ENCODE data around the gene ZBTB17.

Gene ZBTB17

GRCh38 chr1:15989776-15990175, 13.9 kb upstream of the ZBTB17 start:
- no peak overlapping the region for H2AFZ ChIP-seq (ENCODE audit: low read depth, low read length)
- no peaks in the 10 kb centered on the region for H3K79me2 ChIP-seq (ENCODE audit: low read length)
- no peak overlapping the region for H3K27ac ChIP-seq (ENCODE audit: low read length)
- no peaks in the 10 kb centered on the region for H3K4me1 ChIP-seq (ENCODE audit: low read length)
- no peaks in the 10 kb centered on the region for H3K9me3 ChIP-seq (ENCODE audit: insufficient read depth, low read length)
- no peaks in the 10 kb centered on the region for H4K20me1 ChIP-seq (ENCODE audit: insufficient read depth, low read length)
- TF ChIP-seq EZH2phosphoT487 (IDR thresholded peaks at IDR 0.05; ENCODE audit: low read depth) (no peak), CTCF (IDR thresholded peaks at IDR 0.05; ENCODE audit: low read depth, low read length) (no peak)
- H3K4me2 ChIP-seq (ENCODE audit: low read length) = no peak overlapping the region
- no peaks in the 10 kb centered on the region for H3K27me3 ChIP-seq (ENCODE audit: low read depth, low read length)
- H3K9ac ChIP-seq (ENCODE audit: low read length) = no peak overlapping the region
- no peak overlapping the region for H3K4me3 ChIP-seq (ENCODE audit: low read length)
- H3K36me3 ChIP-seq (replicated peaks; ENCODE audit: low read depth, low read length) = no peaks in the 10 kb centered on the region

GRCh38 chr1:15988856-15989736, 13.2 kb upstream of the ZBTB17 start:
- no peak overlapping the region for H2AFZ ChIP-seq (ENCODE audit: low read depth, low read length)
- no peaks in the 10 kb centered on the region for H4K20me1 ChIP-seq (ENCODE audit: insufficient read depth, low read length)
- H3K4me1 ChIP-seq (ENCODE audit: low read length) = no peaks in the 10 kb centered on the region
- H3K4me3 ChIP-seq (ENCODE audit: low read length) = no peak overlapping the region
- H3K9ac ChIP-seq (ENCODE audit: low read length) = no peak overlapping the region
- H3K27ac ChIP-seq (ENCODE audit: low read length) = no peak overlapping the region
- H3K79me2 ChIP-seq (ENCODE audit: low read length) = no peaks in the 10 kb centered on the region
- TF ChIP-seq EZH2phosphoT487 (IDR thresholded peaks at IDR 0.05; ENCODE audit: low read depth) (no peak), CTCF (IDR thresholded peaks at IDR 0.05; ENCODE audit: low read depth, low read length) (no peak)
- no peak overlapping the region for H3K4me2 ChIP-seq (ENCODE audit: low read length)
- no peaks in the 10 kb centered on the region for H3K36me3 ChIP-seq (replicated peaks; ENCODE audit: low read depth, low read length)
- H3K9me3 ChIP-seq (ENCODE audit: insufficient read depth, low read length) = no peaks in the 10 kb centered on the region
- no peaks in the 10 kb centered on the region for H3K27me3 ChIP-seq (ENCODE audit: low read depth, low read length)

GRCh38 chr1:15985611-15986297, 9.9 kb upstream of the ZBTB17 start:
- no peaks in the 10 kb centered on the region for H3K79me2 ChIP-seq (ENCODE audit: low read length)
- H3K36me3 ChIP-seq (replicated peaks; ENCODE audit: low read depth, low read length) = no peaks in the 10 kb centered on the region
- H3K9ac ChIP-seq (ENCODE audit: low read length) = no peak overlapping the region
- H3K4me3 ChIP-seq (ENCODE audit: low read length) = no peak overlapping the region
- H3K27ac ChIP-seq (ENCODE audit: low read length) = no peak overlapping the region
- H3K4me2 ChIP-seq (ENCODE audit: low read length) = no peak overlapping the region
- no peak for TF ChIP-seq EZH2phosphoT487 (IDR thresholded peaks at IDR 0.05; ENCODE audit: low read depth)
- no peak for TF ChIP-seq CTCF (IDR thresholded peaks at IDR 0.05; ENCODE audit: low read depth, low read length)
- no peaks in the 10 kb centered on the region for H4K20me1 ChIP-seq (ENCODE audit: insufficient read depth, low read length)
- H2AFZ ChIP-seq (ENCODE audit: low read depth, low read length) = no peak overlapping the region
- H3K9me3 ChIP-seq (ENCODE audit: insufficient read depth, low read length) = no peaks in the 10 kb centered on the region
- H3K27me3 ChIP-seq (ENCODE audit: low read depth, low read length) = no peaks in the 10 kb centered on the region
- H3K4me1 ChIP-seq (ENCODE audit: low read length) = no peaks in the 10 kb centered on the region

GRCh38 chr1:15983275-15983674, 7.4 kb upstream of the ZBTB17 start:
- Histone ChIP-seq H2AFZ (ENCODE audit: low read depth, low read length) (no peak overlapping the region), H3K79me2 (ENCODE audit: low read length) (no peaks in the 10 kb centered on the region), H3K27ac (ENCODE audit: low read length) (no peak overlapping the region), H3K36me3 (replicated peaks; ENCODE audit: low read depth, low read length) (no peaks in the 10 kb centered on the region), H3K9ac (ENCODE audit: low read length) (no peak overlapping the region), H3K27me3 (ENCODE audit: low read depth, low read length) (no peaks in the 10 kb centered on the region), H3K9me3 (ENCODE audit: insufficient read depth, low read length) (no peaks in the 10 kb centered on the region), H4K20me1 (ENCODE audit: insufficient read depth, low read length) (no peaks in the 10 kb centered on the region), H3K4me3 (ENCODE audit: low read length) (no peak overlapping the region), H3K4me1 (ENCODE audit: low read length) (no peaks in the 10 kb centered on the region), H3K4me2 (ENCODE audit: low read length) (no peak overlapping the region)
- TF ChIP-seq EZH2phosphoT487 (IDR thresholded peaks at IDR 0.05; ENCODE audit: low read depth) (no peak), CTCF (IDR thresholded peaks at IDR 0.05; ENCODE audit: low read depth, low read length) (no peak)
